ENCODE results near the gene VGLL4.

VGLL4 gene

GRCh38 chr3:11627612-11628011, 16.1 kb downstream of the VGLL4 start:
- no peak for DNase-seq (ENCODE audit: low read depth)

GRCh38 chr3:11626084-11626463, 17.6 kb downstream of the VGLL4 start:
- no peak for DNase-seq (ENCODE audit: low read depth)

GRCh38 chr3:11625376-11626083, 18.2 kb downstream of the VGLL4 start:
- no peak for DNase-seq (ENCODE audit: low read depth)

- DNase-seq (ENCODE audit: low read depth): no peak
Measured at GRCh38 chr3:11624704-11625375, 18.9 kb downstream of the VGLL4 start.

GRCh38 chr3:11624161-11624560, 19.6 kb downstream of the VGLL4 start:
- no peak for DNase-seq (ENCODE audit: low read depth)

- DNase-seq (ENCODE audit: low read depth): no peak
Measured at GRCh38 chr3:11622586-11623550, 20.8 kb downstream of the VGLL4 start.

- no peak for DNase-seq (ENCODE audit: low read depth)
Measured at GRCh38 chr3:11621077-11621476, 22.6 kb downstream of the VGLL4 start.

GRCh38 chr3:11619946-11620652, 23.6 kb downstream of the VGLL4 start:
- no peak for DNase-seq (ENCODE audit: low read depth)

- no peak for DNase-seq (ENCODE audit: low read depth)
Measured at GRCh38 chr3:11619461-11619860, 24.3 kb downstream of the VGLL4 start.

GRCh38 chr3:11618904-11619303, 24.8 kb downstream of the VGLL4 start:
- DNase-seq (ENCODE audit: low read depth): no peak

GRCh38 chr3:11616551-11616950, 27.2 kb downstream of the VGLL4 start:
- DNase-seq (ENCODE audit: low read depth): no peak

GRCh38 chr3:11613851-11614487, 29.7 kb downstream of the VGLL4 start:
- DNase-seq (ENCODE audit: low read depth): no peak

- no peak for DNase-seq (ENCODE audit: low read depth)
Measured at GRCh38 chr3:11613319-11613718, 30.4 kb downstream of the VGLL4 start.

- no peak for DNase-seq (ENCODE audit: low read depth)
Measured at GRCh38 chr3:11612515-11613188, 31.1 kb downstream of the VGLL4 start.

- no peak for DNase-seq (ENCODE audit: low read depth)
Measured at GRCh38 chr3:11611341-11611799, 32.3 kb downstream of the VGLL4 start.

GRCh38 chr3:11610700-11611275, 32.9 kb downstream of the VGLL4 start:
- DNase-seq (ENCODE audit: low read depth): no peak

- DNase-seq (ENCODE audit: low read depth): no peak
Measured at GRCh38 chr3:11610044-11610671, 33.6 kb downstream of the VGLL4 start.

GRCh38 chr3:11609481-11609880, 34.2 kb downstream of the VGLL4 start:
- DNase-seq (ENCODE audit: low read depth): no peak

- no peak for DNase-seq (ENCODE audit: low read depth)
Measured at GRCh38 chr3:11607816-11608215, 35.9 kb downstream of the VGLL4 start.

GRCh38 chr3:11606865-11607440, 36.8 kb downstream of the VGLL4 start:
- DNase-seq (ENCODE audit: low read depth): no peak
